NOMO-1 treated with dmso at 0.1 percent for 144 hours (cell line): Measurements from ENCODE around the gene CAPNS1.
"Not testable (repeated sequence)": the region's sequence is repeated elsewhere in the genome, so short reads cannot be mapped to it uniquely, and the experiment has no call there.

Source experiments
- DNase-seq: peaks from one replicate; lab custom pipeline; 2025; ENCODE audit not compliant: unreplicated experiment; lab: John Stamatoyannopoulos, UW

CAPNS1 gene

DNA sequence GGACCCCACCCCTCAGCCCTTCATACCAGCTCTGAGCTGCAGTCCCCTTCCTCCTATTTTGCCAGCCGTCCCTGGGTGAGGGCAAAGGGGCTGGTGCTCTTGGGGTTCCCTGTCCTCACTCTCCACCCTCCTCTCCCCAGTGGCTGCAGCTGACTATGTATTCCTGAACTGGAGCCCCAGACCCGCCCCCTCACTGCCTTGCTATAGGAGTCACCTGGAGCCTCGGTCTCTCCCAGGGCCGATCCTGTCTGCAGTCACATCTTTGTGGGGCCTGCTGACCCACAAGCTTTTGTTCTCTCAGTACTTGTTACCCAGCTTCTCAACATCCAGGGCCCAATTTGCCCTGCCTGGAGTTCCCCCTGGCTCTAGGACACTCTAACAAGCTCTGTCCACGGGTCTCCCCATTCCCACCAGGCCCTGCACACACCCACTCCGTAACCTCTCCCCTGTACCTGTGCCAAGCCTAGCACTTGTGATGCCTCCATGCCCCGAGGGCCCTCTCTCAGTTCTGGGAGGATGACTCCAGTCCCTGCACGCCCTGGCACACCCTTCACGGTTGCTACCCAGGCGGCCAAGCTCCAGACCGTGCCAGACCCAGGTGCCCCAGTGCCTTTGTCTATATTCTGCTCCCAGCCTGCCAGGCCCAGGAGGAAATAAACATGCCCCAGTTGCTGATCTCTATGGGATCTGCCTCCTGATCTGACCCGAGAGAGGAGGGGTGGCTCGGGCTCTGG, 10.0 kb downstream of the CAPNS1 start:
- no peak for DNase-seq

DNA sequence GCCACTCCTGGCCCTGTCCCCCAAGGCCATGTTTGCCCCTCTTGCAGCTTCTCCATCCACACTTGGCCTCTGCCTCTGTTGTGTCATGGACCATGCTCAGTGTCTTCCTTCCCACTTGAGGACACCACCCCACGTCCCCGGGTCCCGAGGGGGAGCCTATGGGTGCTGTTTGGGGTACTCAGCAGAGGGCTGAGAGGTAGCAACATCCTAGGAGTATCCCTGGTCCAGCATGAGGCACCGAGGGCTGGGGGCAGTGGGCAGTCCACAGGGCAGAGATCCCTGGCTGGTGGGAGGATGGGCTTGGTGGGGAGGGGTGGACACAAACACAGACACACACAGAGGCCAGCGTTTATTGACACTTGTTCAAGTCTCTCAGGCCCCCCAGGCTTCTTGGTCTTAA, 10.7 kb downstream of the CAPNS1 start:
- no peak for DNase-seq

DNA sequence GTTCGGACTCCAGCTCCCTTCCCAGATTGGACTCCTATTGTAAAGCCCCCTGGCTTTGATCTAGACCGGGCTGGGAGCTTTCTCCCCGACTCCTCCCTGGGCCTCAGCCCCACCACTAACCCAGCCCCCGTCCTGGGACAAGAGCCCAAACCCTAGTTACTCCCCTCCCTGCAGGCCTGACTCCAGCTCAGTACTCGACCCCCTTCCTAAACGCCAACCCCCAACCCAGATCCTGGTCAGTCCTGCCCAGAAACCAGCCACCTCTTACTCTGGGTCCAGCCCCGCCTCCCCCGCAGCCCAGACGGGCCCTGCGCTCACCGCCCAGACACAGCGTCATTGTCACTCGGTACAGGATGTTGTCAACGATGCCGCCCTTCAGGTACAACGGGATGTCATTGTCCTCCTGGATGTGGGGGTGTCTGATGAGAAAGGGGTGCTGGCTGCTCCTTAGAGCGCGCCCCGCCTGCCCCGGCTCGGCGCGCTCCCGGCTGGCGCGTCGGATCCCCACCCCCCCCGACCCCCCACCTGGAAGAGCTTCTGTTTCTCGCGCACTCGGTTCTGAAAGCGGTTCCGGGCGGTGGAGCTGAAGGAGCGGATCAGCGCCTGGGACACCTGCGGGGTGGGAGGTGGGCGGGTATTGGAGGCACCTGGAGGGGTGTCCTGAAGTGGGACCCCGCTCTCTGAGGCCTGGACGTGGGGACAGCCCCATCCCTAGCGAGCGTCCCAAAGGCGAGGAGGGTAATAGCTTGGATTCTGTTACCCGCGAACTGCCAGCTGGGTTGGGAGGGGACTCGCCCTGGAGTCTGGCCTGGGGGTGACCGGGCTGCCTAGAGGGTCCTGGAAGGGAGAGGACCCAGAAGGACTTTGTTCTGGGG, 11.5 kb downstream of the CAPNS1 start:
- no peak for DNase-seq

DNA sequence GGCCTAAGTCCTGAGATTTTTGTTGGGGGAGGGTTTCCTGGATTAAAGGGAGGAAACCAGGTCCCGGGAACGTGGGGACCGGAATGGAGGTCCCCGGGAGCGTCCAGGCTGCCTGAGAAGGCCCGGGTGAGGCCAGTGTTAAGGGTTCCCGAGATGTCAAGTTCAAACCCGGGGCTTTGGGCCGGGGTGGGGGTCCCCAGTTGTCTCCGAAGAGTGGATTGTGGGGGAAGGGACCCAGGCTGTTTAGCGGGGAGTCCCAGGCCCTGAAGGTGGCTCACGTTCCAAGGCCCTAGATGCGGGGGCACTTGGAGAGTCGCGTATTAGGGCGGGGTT, 12.1 kb downstream of the CAPNS1 start:
- DNase-seq = no peak

DNA sequence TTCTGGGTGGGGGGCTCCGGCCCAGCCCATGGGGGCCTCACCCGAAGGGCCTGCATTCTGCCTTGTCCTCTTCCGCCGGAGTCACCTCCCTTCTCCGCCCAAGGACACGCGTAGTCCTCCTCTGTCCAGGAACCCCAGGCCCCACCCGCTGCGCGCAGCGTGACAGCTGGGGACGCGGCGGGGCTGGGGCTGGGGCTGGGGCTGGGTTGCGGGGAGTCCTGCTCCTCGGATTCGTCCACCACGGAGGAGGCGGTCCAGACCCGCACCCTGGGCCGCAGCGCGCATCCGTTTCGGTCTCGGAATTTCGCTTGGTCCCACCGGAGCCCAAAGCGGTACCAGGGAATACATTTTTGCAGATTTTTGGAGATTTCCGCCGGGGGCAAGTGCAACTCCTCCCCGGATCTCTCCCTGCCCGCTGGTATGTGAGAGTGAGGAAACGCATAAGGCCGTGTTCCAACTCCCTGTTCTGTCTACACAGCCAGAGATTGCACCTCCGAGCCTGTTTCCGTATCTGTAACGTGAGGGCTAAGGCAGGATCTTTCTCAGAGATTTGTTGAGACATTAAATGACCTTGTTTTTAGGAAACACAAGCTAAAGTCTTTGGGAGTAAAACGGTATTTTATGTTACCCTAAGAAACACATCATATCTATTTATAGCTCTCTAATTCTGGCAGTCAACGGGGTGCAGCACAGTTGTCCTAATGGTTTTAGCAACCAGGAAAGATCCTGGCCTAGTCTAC, 12.7 kb downstream of the CAPNS1 start, which contains the start of gene COX7A1:
Gene COX7A1 (minus strand): TSS at position 96 of the 740 bp plus-strand sequence. CDS start 40 bp downstream, at position 56.
- no peak for DNase-seq

DNA sequence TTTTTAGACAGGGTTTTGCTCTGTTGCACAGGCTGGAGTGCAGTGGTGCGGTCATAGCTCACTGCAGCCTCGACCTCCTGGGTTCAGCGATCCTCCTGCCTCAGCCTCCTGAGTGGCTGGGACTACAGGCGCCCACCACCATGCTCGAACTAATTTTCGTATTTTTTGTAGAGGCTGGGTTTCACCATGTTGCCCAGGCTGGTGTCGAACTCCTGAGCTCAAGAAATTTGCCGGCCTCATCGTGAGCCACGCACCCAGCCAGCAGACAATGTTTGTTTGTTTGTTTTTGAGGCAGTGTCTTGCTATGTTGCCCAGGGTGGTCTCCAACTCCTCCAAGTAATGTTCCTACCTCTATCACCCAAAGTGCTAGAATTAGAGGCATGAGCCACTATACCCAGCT, 13.3 kb downstream of the CAPNS1 start:
- no peak for DNase-seq

DNA sequence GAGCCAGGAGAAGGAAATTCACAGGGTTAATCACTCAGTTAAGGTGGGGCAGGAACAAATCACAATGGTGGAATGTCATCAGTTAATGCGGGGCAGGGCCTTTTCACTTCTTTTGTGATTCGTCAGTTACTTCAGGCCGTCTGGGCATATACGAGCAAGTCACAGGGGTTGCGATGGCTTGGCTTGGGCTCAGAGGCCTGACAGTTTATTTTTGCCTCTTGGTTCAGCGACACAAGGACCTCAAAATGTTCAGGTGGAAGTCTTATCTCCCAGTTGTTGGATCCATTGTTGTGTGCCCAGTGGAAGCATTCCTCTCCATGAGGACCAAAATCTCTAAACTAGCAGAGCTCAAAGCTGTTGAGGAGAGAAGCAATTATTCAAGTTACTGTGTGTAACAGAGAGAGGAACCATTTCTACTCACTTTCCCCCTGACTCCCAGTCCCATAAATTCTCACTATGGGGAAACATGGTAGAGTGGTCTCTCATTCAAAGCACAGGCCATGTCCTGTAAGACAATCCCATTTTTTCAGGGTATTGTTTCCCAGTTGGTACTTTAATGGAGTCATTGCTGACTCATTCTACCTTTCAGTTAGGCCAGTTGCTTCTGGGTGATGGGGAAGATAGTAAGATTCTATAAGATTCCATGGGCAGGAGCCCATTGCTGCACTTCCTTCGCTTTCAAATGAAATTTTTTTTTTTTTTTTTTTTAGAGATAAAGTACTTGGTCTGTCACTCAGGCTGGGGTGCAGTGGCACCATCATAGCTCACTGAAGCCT, 21.1 kb downstream of the CAPNS1 start:
- no peak for DNase-seq

DNA sequence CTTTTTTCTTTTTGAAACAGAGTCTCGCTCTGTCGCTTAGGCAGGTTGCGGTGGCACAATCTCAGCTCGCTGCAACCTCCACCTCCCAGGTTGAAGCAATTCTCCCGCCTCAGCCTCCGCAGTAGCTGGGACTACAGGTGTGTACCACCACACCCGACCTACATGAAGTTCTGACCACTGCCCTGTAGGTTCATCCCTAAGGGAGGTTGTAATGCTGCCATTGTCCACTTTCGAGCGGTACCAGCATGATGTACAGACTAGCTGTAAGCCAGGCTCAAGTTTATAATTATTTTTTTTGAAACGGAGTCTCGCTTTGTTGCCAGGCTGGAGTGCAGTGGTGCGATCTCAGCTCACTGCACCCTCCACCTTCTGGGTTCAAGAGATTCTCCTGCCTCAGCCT, 23.9 kb downstream of the CAPNS1 start:
- no peak for DNase-seq

DNA sequence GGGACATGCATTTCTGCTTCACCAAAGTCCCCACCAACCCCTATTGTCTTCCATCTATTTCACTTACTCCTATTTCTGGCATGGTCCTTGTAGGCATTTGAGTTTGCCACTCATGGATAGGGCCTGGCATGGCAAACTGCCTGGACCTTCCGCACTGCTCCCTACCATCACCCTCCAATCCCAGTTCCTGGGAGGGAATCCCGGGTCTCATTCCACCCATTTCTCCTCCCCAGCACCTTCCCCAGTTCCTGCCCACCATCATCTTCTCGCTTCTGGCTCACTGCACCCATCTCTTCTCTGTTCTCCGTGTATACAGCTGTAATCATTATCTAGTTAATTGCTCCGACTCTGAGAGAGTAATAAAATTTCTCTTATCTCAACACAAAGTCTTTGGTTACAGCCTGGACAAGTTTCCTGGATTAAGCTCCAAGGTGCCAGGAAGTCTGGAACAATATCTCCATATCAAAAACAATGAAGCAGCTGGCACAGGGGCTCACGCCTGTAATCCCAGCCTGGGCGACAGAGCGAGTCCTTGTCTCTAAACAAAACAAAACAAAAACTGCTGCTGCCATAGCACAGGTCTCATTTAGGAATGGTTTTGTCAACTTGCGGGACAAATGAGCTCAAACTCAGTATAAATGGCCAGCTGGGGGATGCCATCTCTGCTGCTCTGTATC, 29.4 kb downstream of the CAPNS1 start:
- no peak for DNase-seq

DNA sequence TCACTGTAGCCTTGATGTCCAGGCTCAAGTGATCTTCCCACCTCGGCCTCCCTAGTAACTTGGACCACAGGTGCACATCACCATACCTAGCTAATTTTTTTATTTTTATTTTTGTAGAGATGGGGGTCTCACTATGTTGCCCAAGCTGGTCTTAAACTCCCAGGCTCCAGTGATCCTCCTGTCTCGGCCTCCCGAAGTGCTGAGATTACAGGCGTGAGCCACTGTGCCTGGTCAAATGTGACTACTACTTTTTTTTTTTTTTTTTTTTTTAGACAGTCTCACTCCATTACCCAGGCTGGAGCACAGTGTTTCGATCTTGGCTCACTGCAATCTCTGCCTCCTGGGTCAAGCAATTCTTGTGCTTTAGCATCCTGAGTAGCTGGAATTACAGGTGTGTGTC, 33.0 kb downstream of the CAPNS1 start:
- DNase-seq = no peak

DNA sequence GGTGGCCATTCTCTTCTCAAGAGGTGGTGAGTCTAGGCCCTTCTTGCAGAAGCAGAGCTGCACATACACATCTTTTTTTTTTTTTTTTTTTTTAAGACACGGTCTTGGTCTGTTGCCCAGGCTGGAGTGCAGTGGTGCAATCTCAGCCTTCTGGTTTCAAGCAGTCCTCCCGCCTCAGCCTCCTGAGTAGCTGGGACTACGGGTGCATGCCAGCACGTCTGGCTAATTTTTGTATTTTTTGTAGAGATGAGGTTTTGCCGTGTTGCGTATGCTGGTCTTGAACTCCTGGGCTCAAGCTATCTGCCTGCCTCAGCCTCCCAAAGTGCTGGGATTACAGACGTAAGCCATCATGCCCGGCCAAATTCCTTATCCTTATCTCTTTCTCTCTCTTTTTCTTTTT, 34.0 kb downstream of the CAPNS1 start:
- DNase-seq = not testable (repeated sequence)

DNA sequence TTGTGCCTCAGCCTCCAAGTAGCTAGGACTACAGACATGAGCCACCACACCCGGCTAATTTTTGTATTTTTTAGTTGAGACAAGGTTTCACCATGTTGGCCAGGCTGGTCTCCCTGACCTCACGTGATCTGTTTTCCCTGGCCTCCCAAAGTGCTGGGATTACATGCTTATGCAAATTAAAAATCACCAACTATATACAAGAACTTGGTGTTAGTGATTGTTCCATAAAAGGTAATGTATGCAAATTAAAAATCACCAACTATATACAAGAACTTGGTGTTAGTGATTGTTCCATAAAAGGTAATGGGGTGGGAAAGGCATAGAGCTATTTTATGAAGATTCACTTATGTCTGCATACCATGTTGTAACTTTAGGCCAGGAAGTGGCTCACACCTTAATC, 39.2 kb downstream of the CAPNS1 start:
- DNase-seq = not testable (repeated sequence)

DNA sequence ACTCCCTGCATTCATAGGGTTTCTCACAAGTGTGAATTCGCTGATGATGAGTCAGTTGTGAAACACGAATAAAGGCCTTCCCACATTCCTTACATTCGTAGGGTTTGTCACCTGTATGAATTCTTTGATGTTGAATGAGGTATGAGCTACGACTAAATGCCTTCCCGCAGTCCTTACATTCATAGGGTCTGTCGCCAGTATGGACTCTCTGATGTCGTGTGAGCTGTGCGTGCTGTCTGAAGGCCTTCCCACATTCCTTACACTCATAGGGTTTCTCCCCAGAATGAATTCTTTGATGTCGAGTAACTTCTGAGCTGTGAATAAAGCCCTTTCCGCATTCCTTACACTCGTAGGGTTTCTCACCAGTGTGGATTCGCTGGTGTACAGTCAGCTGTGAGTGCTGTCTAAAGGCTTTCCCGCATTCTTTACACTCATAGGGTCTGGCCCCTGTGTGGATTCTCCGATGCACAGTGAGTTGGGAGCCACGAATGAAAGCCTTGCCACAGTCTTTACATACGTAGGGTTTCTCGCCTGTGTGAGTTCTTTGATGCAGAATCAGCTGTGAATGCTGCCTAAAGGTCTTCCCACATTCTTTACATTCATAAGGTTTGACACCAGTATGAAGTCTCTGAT, 42.9 kb downstream of the CAPNS1 start:
- no peak for DNase-seq

DNA sequence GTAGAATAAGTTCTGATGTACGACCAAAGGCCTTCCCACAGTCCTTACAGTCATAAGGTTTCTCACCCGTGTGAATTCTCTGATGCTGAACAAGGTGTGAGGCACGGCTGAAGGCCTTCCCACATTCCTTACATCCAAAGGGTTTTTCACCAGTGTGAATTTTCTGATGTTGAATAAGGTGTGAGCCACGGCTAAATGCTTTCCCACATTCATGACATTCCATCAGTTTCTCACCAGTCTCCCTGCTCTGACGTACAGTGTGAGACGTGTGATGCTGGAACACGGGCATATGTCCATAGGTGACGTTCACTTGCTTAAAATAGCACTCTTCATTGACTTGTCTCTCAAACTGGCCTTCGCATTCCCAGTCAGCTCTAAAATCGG, 43.4 kb downstream of the CAPNS1 start:
- no peak for DNase-seq

DNA sequence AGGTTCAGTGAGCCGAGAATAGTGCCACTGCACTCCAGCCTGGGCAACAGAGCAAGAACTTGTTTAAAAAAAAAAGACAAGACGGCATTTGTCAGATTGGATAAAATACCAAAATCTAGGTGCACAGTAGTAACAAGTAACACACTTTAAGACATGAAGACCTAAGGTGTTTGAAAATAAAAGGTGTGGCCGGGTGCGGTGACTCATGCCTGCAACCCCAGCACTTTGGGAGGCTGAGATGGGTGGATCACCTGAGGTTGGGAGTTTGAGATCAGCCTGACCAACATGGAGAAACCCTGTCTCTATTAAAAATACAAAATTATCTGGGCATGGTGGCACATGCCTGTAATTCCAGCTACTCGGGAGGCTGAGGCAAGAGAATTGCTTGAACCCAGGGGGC, 46.9 kb downstream of the CAPNS1 start:
- not testable (repeated sequence) for DNase-seq

DNA sequence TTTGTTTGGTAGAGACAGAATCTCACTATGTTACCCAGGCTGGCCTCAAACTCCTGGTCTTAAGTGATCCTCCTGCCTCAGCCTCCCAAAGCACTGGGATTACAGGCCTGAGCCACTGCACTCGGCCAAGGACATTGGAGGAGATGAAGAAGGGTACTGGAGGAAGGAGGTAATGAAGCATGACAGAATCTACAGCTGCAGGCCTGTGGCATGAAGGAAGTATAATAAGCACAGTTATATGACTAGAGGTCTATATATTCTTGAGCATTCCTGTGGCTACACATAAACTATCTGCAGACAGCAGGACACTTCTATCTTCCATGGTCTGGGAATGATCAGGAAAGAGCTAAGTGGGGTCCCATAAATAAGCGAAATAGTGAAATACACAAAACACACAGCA, 56.4 kb downstream of the CAPNS1 start:
- DNase-seq = no peak

DNA sequence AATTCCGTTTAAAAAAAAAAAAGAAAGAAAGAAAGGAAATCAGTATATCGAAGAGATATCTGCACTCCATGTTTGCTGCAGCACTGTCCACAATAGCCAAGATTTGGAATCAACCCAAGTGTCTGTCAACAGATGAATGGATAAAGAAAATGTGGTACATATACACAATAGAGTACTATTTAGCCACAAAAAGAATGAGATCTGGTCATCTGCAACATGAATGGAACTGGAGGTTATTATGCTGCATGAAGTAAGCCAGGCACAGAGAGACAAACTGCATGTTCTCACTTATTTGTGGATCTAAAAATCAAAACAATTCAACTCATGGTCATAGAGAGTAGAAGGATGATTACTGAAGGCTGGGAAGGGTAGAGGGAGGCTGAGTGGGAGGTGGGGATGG, 58.3 kb downstream of the CAPNS1 start:
- DNase-seq = no peak
